Epithelial cell of esophagus (primary cell): ENCODE measurements around the gene TNNT2.

Experiments used
- DNase-seq: peaks from one replicate; pipeline ENCODE4 v3.0.0; 2010; ENCODE audit warnings: low read depth
- H3K4me3 ChIP-seq: 2 replicates; pipeline ENCODE4 v1.5.1; 2011; ENCODE audit warnings: mild to moderate bottlenecking, low read length, control low read depth
- CTCF ChIP-seq: IDR thresholded peaks from 2 replicates; pipeline ENCODE4 v1.5.1; 2011; ENCODE audit warnings: low read depth, mild to moderate bottlenecking, low read length, control low read depth, inconsistent platforms; ENCODE audit not compliant: insufficient read depth; ENCODE audit errors: missing control alignments

Gene TNNT2

GRCh38 chr1:201329286-201329685 is 48.2 kb downstream of the TNNT2 start:
- DNase-seq, result no peak
- TF ChIP-seq CTCF, result no peak
- no peak overlapping the region for H3K4me3 ChIP-seq

GRCh38 chr1:201328576-201328975 is 48.9 kb downstream of the TNNT2 start:
- no peak for DNase-seq
- H3K4me3 ChIP-seq, result no peak overlapping the region
- TF ChIP-seq CTCF, result no peak

GRCh38 chr1:201327687-201328240 is 49.7 kb downstream of the TNNT2 start:
- peak; percentile 81 for DNase-seq
- no peak overlapping the region for H3K4me3 ChIP-seq
- no peak for TF ChIP-seq CTCF

GRCh38 chr1:201326710-201327109 is 50.8 kb downstream of the TNNT2 start:
- DNase-seq, result no peak

GRCh38 chr1:201325678-201326060 is 51.8 kb downstream of the TNNT2 start:
- DNase-seq, result no peak
- no peak overlapping the region for H3K4me3 ChIP-seq
- no peak for TF ChIP-seq CTCF

More at GRCh38 chr1:201326710-201327109, 50.8 kb downstream of the TNNT2 start:
- TF ChIP-seq CTCF, result no peak
- no peak overlapping the region for H3K4me3 ChIP-seq

- H3K4me3 ChIP-seq, result no peak overlapping the region
- no peak for TF ChIP-seq CTCF
- no peak for DNase-seq
Observed at GRCh38 chr1:201324821-201325677, 52.4 kb downstream of the TNNT2 start.
